Central memory CD8-positive, alpha-beta T cell (primary cell): ENCODE data around the gene FAM43A.

Experiments used
- ATAC-seq: fragments of 150-1000 bp; cut with Tn5 transposase; replicated peaks from 2 replicates; pipeline ENCODE4 v1.10.0; 2022; ENCODE audit warnings: mild to moderate bottlenecking, moderate FRiP score, moderate number of reproducible peaks; ENCODE audit not compliant: poor library complexity, severe bottlenecking; ENCODE audit errors: extremely low read depth
- DNase-seq, 2 donors: peaks; one replicate each; pipeline ENCODE4 v3.0.0; 2021; ENCODE audit warnings: low spot score in 2 of 2
- H3K27ac Mint-ChIP-seq: one replicate; pipeline ENCODE4 v1.8.0; 2022; ENCODE audit warnings: low read depth, mild to moderate bottlenecking, moderate library complexity, mixed read lengths
- H3K27me3 Mint-ChIP-seq: one replicate; pipeline ENCODE4 v1.8.0; 2022; ENCODE audit warnings: mixed read lengths
- H3K36me3 Mint-ChIP-seq: one replicate; pipeline ENCODE4 v1.8.0; 2022; ENCODE audit warnings: mild to moderate bottlenecking, moderate library complexity, mixed read lengths; ENCODE audit not compliant: insufficient read depth
- H3K4me1 Mint-ChIP-seq: one replicate; pipeline ENCODE4 v1.8.0; 2022; ENCODE audit warnings: mixed read lengths
- H3K4me3 Mint-ChIP-seq: one replicate; pipeline ENCODE4 v1.8.0; 2022; ENCODE audit warnings: mild to moderate bottlenecking, moderate library complexity, mixed read lengths
- H3K9me3 Mint-ChIP-seq: one replicate; pipeline ENCODE4 v1.8.0; 2022; ENCODE audit warnings: mixed read lengths

Gene FAM43A

GRCh38 chr3:194723846-194724618, 38.3 kb downstream of the FAM43A start:
- Mint-ChIP-seq H3K4me3 (no peak overlapping the region), H3K4me1 (no peaks in the 10 kb centered on the region), H3K27me3 (peaks cover 7% of the 10 kb centered on the region), H3K27ac (no peak overlapping the region), H3K36me3 (no peaks in the 10 kb centered on the region), H3K9me3 (no peaks in the 10 kb centered on the region)
- DNase-seq (no peak), ATAC-seq (no peak)

GRCh38 chr3:194725346-194725745, 39.7 kb downstream of the FAM43A start:
- DNase-seq (no peak), ATAC-seq (no peak)
- H3K4me3 Mint-ChIP-seq = no peak overlapping the region
- no peak overlapping the region for H3K27ac Mint-ChIP-seq
- H3K36me3 Mint-ChIP-seq = no peaks in the 10 kb centered on the region
- no peaks in the 10 kb centered on the region for H3K9me3 Mint-ChIP-seq
- H3K27me3 Mint-ChIP-seq = peaks cover 17% of the 10 kb centered on the region
- H3K4me1 Mint-ChIP-seq = no peaks in the 10 kb centered on the region

GRCh38 chr3:194727435-194728128, 41.9 kb downstream of the FAM43A start:
- Mint-ChIP-seq H3K27me3 (peaks cover 34% of the 10 kb centered on the region), H3K27ac (no peak overlapping the region), H3K4me3 (no peak overlapping the region), H3K4me1 (no peaks in the 10 kb centered on the region), H3K36me3 (no peaks in the 10 kb centered on the region), H3K9me3 (no peaks in the 10 kb centered on the region)
- no peak for ATAC-seq
- no peak for DNase-seq

GRCh38 chr3:194728986-194729385, 43.3 kb downstream of the FAM43A start:
- Mint-ChIP-seq H3K27me3 (peaks cover 44% of the 10 kb centered on the region), H3K4me1 (no peaks in the 10 kb centered on the region), H3K9me3 (no peaks in the 10 kb centered on the region), H3K27ac (no peak overlapping the region), H3K4me3 (no peak overlapping the region), H3K36me3 (no peaks in the 10 kb centered on the region)
- no peak for ATAC-seq
- DNase-seq = no peak

GRCh38 chr3:194730365-194730764, 44.7 kb downstream of the FAM43A start:
- Mint-ChIP-seq H3K27ac (no peak overlapping the region), H3K9me3 (peaks cover 3% of the 10 kb centered on the region), H3K4me3 (no peak overlapping the region), H3K36me3 (no peaks in the 10 kb centered on the region), H3K27me3 (peaks cover 44% of the 10 kb centered on the region), H3K4me1 (no peaks in the 10 kb centered on the region)
- ATAC-seq = no peak
- DNase-seq = no peak

GRCh38 chr3:194731506-194732073, 45.9 kb downstream of the FAM43A start:
- H3K27me3 Mint-ChIP-seq = peaks cover 44% of the 10 kb centered on the region
- ATAC-seq (no peak), DNase-seq (no peak)
- H3K9me3 Mint-ChIP-seq = peaks cover 5% of the 10 kb centered on the region
- H3K36me3 Mint-ChIP-seq = no peaks in the 10 kb centered on the region
- no peak overlapping the region for H3K4me3 Mint-ChIP-seq
- no peak overlapping the region for H3K27ac Mint-ChIP-seq
- no peaks in the 10 kb centered on the region for H3K4me1 Mint-ChIP-seq

GRCh38 chr3:194732617-194733016, 46.9 kb downstream of the FAM43A start:
- Mint-ChIP-seq H3K36me3 (no peaks in the 10 kb centered on the region), H3K9me3 (peaks cover 5% of the 10 kb centered on the region), H3K27me3 (peaks cover 44% of the 10 kb centered on the region), H3K4me3 (no peak overlapping the region), H3K4me1 (no peaks in the 10 kb centered on the region), H3K27ac (no peak overlapping the region)
- ATAC-seq (no peak), DNase-seq (no peak)

- DNase-seq = no peak
- Mint-ChIP-seq H3K4me1 (no peaks in the 10 kb centered on the region), H3K36me3 (no peaks in the 10 kb centered on the region)
Observed at GRCh38 chr3:194736277-194736895, 50.7 kb downstream of the FAM43A start.

GRCh38 chr3:194736896-194737600, 51.4 kb downstream of the FAM43A start:
- peak; percentile 62 for ATAC-seq
- H3K9me3 Mint-ChIP-seq = peaks cover 5% of the 10 kb centered on the region
- no peak overlapping the region for H3K4me3 Mint-ChIP-seq

More at GRCh38 chr3:194736277-194736895, 50.7 kb downstream of the FAM43A start:
- H3K27me3 Mint-ChIP-seq = peaks cover 35% of the 10 kb centered on the region
- peaks cover 5% of the 10 kb centered on the region for H3K9me3 Mint-ChIP-seq
- H3K27ac Mint-ChIP-seq = no peak overlapping the region
- no peak overlapping the region for H3K4me3 Mint-ChIP-seq
- ATAC-seq = peak; percentile 36

More at GRCh38 chr3:194736896-194737600, 51.4 kb downstream of the FAM43A start:
- no peak for DNase-seq
- Mint-ChIP-seq H3K27ac (no peak overlapping the region), H3K4me1 (no peaks in the 10 kb centered on the region), H3K36me3 (no peaks in the 10 kb centered on the region), H3K27me3 (peaks cover 36% of the 10 kb centered on the region)
